NCI-H2171 (cell line): ENCODE results near the gene BMPR1B.
"Not testable (repeated sequence)": the region's sequence is repeated elsewhere in the genome, so short reads cannot be mapped to it uniquely, and the experiment has no call there.

Experiments used
- DNase-seq: peaks from one replicate; lab custom pipeline; 2025; lab: John Stamatoyannopoulos, UW

Gene BMPR1B

GRCh38 chr4:95142932-95143331 lies 385.2 kb downstream of the BMPR1B start:
- peak; percentile 13 for DNase-seq

GRCh38 chr4:95151255-95151654 lies 393.5 kb downstream of the BMPR1B start:
- no peak for DNase-seq

- no peak for DNase-seq
Measured at GRCh38 chr4:95153182-95153581, 395.4 kb downstream of the BMPR1B start.

GRCh38 chr4:95155759-95156451 lies 398.1 kb downstream of the BMPR1B start:
- peak; percentile 32 for DNase-seq

GRCh38 chr4:95156452-95156765 lies 398.7 kb downstream of the BMPR1B start:
- no peak for DNase-seq

- DNase-seq = no peak
Measured at GRCh38 chr4:95157596-95157995, 399.8 kb downstream of the BMPR1B start.

GRCh38 chr4:95158045-95158444 lies 400.3 kb downstream of the BMPR1B start:
- no peak for DNase-seq

- DNase-seq = no peak
Measured at GRCh38 chr4:95158626-95159025, 400.9 kb downstream of the BMPR1B start.

- no peak for DNase-seq
Measured at GRCh38 chr4:95159384-95159783, 401.6 kb downstream of the BMPR1B start.

- DNase-seq = no peak
Measured at GRCh38 chr4:95161781-95162469, 404.2 kb downstream of the BMPR1B start.

GRCh38 chr4:95162867-95163266 lies 405.1 kb downstream of the BMPR1B start:
- DNase-seq = no peak

- peak; percentile 21 for DNase-seq
Measured at GRCh38 chr4:95165926-95166524, 408.3 kb downstream of the BMPR1B start.

GRCh38 chr4:95167805-95168204 lies 410.1 kb downstream of the BMPR1B start:
- no peak for DNase-seq

GRCh38 chr4:95170176-95170575 lies 412.4 kb downstream of the BMPR1B start:
- DNase-seq = no peak

GRCh38 chr4:95171377-95171776 lies 413.6 kb downstream of the BMPR1B start:
- DNase-seq = not testable (repeated sequence)

GRCh38 chr4:95178938-95179337 lies 421.2 kb downstream of the BMPR1B start:
- no peak for DNase-seq

- no peak for DNase-seq
Measured at GRCh38 chr4:95180531-95181242, 422.9 kb downstream of the BMPR1B start.

- no peak for DNase-seq
Measured at GRCh38 chr4:95181243-95181995, 423.7 kb downstream of the BMPR1B start.

- DNase-seq = no peak
Measured at GRCh38 chr4:95181996-95182306, 424.2 kb downstream of the BMPR1B start.

- no peak for DNase-seq
Measured at GRCh38 chr4:95183656-95184408, 426.1 kb downstream of the BMPR1B start.

GRCh38 chr4:95186666-95187065 lies 428.9 kb downstream of the BMPR1B start:
- DNase-seq = no peak
